SK-N-MC (cell line): ENCODE data around the gene CMIP.

ENCODE experiments used
- DNase-seq: peaks from one replicate; pipeline ENCODE4 v3.0.0-alpha.2; 2011; ENCODE audit warnings: low read depth, low spot score
- H3K27ac ChIP-seq: fragments of 200-600 bp; sonication (generic); 2 replicates; pipeline ENCODE4 v1.5.1; 2016; ENCODE audit warnings: mixed run types
- H3K36me3 ChIP-seq: fragments of 200-600 bp; sonication (generic); 2 replicates; pipeline ENCODE4 v1.6.1; 2017; ENCODE audit warnings: antibody characterized with exemption, low read length, mixed read lengths; ENCODE audit not compliant: insufficient read depth
- H3K4me3 ChIP-seq: fragments of 200-600 bp; sonication (generic); 2 replicates; pipeline ENCODE4 v1.5.1; 2016
- H3K9ac ChIP-seq: fragments of 200-600 bp; sonication (generic); 2 replicates; pipeline ENCODE4 v1.8.0; 2017; ENCODE audit warnings: mixed run types, mixed read lengths; ENCODE audit not compliant: insufficient read length
- H3K9me3 ChIP-seq: fragments of 200-600 bp; sonication (generic); 2 replicates; pipeline ENCODE4 v1.6.1; 2017; ENCODE audit warnings: low read depth, mild to moderate bottlenecking, antibody characterized with exemption, low read length, moderate library complexity, mixed read lengths
- EZH2 ChIP-seq: fragments of 200-600 bp; sonication (generic); IDR thresholded peaks from one replicate; pipeline ENCODE4 v1.6.1; 2017; ENCODE audit warnings: antibody characterized with exemption
- FOXP2 ChIP-seq: optimal IDR thresholded peaks from 2 replicates; pipeline ENCODE3; 2011; ENCODE audit warnings: mild to moderate bottlenecking, moderate library complexity; ENCODE audit not compliant: insufficient read depth; ENCODE audit errors: extremely low read length, control extremely low read depth
- POLR2AphosphoS5 ChIP-seq: IDR thresholded peaks from 2 replicates; pipeline ENCODE4 v1.6.1; 2012; ENCODE audit warnings: mild to moderate bottlenecking, low read depth, low read length, borderline replicate concordance

CMIP gene

DNA sequence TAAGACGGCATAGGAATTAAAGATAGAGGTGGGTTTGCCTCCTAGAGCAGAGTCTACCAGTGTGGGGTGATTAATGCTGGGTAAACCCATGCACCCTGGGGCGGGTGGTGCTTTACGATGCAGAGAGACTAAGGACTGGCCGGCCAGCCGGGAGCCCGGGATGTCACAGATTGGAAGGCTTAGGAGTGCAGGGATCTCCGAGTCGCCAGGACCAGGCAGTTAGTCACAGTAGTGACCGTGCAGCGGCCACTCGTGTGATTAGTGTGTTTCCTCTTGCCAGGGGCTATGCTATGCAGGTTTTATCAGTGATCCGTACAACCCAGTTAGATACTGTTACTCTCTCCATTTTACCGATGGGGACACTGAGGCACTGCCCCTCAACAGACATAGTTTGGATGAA lies 10.4 kb downstream of the CMIP start:
- DNase-seq, result no peak
- Histone ChIP-seq H3K4me3 (no peak overlapping the region), H3K9ac (no peak overlapping the region), H3K27ac (no peak overlapping the region), H3K9me3 (no peaks in the 10 kb centered on the region), H3K36me3 (no peaks in the 10 kb centered on the region)
- TF ChIP-seq POLR2AphosphoS5 (no peak), FOXP2 (no peak), EZH2 (no peak)

DNA sequence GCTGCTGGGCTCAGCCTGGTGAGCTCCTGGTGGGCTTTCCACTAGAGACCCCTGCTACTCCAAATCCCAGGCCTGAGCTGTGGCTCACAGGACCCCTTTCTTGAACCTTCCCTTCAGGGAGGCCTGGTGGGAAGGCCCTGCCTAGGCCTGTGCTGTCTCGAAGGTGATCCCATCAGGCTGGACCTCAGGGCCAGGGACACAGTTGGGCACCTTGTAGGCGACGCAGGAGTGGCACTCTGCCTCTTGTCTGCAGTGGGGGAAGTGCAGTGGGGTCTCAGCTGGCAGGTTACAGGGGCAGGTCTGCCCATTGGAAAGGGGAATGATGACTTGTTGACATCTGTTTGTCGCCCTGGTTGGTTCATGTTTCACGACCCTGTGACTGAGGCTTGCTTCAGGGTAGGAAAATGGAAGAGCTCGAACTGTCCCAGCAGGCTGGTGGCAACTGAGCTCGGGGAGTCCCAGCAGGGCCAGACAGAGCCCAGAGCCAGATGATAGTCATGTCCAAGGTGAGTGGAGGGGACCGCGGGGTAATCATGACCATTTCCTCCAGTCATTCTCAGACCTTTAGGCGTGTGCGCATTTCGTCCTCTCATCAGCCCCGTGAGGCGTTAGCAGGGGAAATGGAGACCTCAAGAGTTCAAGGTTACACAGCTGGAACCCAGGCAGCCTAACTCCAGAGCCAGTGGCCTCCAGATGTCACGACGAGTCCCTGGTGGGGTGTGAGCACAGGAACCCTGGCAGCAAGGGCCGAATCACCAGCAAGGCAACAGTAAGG lies 11.3 kb downstream of the CMIP start:
- Histone ChIP-seq H3K27ac (no peak overlapping the region), H3K9ac (no peak overlapping the region)
- no peak for TF ChIP-seq EZH2
- TF ChIP-seq POLR2AphosphoS5, result no peak
- no peak for TF ChIP-seq FOXP2

DNA sequence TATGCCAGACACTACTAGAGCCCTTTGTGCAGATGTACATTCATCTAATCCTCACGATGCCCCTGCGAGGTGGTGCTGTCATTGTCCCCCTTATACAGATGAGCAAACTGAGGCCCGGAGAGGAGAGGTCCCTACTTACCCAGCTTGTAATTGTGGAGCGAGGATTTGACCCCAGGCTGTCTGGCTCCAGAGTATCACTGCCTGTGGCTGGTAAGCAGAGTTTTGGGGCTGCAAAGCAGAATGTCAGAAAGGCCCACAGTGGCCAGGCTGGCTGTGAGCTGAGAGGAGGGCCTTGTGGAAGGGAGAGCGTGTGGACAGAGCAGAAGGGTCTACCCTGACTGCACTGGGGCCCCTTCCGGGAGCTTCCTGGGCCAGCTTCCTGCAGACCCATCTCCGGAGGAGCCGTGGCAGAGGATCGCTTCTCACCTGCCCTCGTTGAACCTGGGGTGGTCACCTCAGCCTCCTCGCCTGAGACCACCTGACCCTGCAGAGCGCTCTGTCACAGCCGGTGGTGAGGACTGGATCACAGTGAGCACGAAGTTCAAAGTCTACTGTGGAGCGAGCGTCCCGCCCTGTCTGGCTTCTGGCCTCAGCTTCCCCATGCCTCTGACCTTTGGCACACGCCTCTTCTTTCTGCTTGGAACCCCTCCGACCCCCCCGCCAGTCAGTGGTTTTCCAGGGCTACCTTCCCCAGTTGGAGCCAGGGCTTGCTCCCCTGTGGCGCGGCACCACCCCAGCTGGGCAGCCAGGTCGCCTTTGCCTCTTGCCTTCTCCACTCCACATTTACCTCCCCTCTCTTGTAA lies 12.1 kb downstream of the CMIP start:
- no peaks in the 10 kb centered on the region for H3K9me3 ChIP-seq
- H3K36me3 ChIP-seq, result no peaks in the 10 kb centered on the region
- no peak overlapping the region for H3K9ac ChIP-seq
- DNase-seq, result no peak
- H3K27ac ChIP-seq, result no peak overlapping the region
- TF ChIP-seq EZH2, result no peak
- no peak for TF ChIP-seq FOXP2
- no peak for TF ChIP-seq POLR2AphosphoS5
- H3K4me3 ChIP-seq, result no peak overlapping the region

More for the DNA sequence above, 11.3 kb downstream of the CMIP start:
- no peak overlapping the region for H3K4me3 ChIP-seq
- no peak for DNase-seq
- H3K9me3 ChIP-seq, result no peaks in the 10 kb centered on the region
- no peaks in the 10 kb centered on the region for H3K36me3 ChIP-seq

DNA sequence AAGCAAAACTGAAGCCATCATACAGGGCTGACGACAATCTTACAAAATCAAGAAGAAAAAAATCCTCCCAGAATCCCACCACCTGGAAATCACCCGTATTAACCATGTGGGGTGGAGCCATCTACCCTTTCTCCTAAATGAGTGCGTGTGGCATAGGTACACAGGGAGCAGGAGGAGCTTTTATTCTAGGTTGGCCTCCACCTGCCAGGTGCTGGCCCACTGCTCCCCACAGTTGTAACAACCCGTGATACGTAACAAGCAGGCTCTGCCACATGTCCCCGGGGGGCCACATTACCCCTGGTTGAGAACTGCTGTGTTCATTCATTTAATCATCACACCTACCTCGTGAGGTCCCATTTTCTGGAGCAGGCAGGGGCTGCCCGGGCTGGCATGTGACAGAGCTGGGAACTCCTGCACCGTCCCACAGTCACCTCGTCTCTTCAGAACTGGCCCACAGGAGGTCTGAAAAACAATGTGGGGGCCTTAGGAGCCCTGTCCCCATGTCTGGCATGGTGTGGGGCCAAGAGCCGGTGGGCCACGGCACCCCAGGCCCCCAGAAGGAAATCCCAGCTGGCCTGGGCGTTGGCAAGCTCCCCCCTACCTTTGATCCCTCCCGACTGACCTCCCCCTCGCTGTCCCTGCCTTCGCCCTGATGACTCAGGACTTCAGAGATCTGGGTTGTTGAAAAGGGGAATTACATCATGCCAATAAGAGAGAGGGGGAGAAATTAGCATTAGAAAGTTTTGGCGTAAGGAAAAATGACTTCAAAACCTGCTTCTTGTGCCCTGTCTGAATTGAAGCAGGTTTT lies 12.9 kb downstream of the CMIP start:
- no peak for DNase-seq
- Histone ChIP-seq H3K9ac (no peak overlapping the region), H3K9me3 (no peaks in the 10 kb centered on the region), H3K4me3 (no peak overlapping the region), H3K27ac (no peak overlapping the region), H3K36me3 (no peaks in the 10 kb centered on the region)
- TF ChIP-seq FOXP2, result no peak
- no peak for TF ChIP-seq POLR2AphosphoS5
- no peak for TF ChIP-seq EZH2

DNA sequence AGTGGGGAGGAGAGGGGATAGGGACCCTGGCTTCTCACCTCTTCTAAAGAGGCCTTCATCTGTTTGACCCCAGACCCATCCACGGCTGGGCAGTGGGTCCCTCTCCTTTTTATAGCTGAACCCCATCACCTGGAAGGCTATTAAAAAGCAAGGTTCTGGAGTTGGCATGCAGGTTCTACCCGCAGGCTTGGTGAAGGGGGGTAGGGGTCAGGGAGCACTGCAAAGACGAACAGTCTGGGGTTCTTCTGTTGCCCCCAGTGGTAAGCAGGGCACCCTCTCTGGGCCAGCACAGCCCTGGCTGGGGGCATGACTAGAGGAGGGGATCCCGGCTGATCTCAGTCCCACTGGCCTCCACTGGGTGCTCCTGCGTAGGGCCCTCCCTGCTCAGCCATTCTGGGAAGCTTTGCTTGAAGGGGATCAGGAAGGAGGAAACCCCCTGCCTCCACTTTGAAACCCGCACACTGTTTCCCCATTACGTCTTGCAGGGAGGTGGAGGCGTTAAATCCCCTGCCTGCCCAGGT lies 13.6 kb downstream of the CMIP start:
- DNase-seq, result no peak
- Histone ChIP-seq H3K9ac (no peak overlapping the region), H3K4me3 (no peak overlapping the region), H3K36me3 (no peaks in the 10 kb centered on the region), H3K9me3 (no peaks in the 10 kb centered on the region), H3K27ac (no peak overlapping the region)
- no peak for TF ChIP-seq EZH2
- TF ChIP-seq POLR2AphosphoS5, result no peak
- no peak for TF ChIP-seq FOXP2

DNA sequence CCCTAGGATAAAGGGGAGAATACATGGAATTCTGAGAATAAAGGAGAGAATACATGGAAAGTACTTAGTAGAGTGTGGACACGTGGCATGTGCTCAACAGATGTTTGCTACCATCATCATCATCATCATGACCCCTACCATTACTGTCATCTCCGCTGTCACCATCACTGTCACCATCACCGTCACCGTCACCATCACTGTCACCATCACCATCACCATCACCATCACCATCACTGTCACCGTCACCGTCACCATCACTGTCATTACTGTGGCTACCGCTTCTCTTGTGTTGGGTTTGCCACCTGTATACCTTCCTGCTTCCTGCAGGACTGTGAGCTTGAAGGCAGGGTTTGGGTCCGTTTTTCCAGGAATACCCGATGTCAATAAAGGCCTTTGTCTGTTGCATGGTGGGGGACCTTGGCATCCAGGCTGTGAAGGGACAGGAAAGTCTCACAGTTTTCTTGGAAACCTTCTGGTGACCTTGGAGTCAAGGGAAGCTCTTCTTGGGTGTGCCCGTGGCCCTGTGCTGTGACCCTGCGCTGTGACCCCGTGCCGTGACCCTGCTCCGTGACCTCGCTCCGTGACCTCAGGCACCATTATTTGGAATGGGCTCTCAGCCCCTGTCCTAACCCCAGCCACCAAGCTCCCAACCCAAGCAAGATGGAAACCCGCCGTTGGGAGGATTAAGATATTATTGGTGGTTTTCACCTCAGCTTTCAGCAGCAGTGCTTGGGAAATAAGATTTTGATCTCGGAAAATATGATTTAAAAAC lies 14.4 kb downstream of the CMIP start:
- H3K9me3 ChIP-seq, result no peaks in the 10 kb centered on the region
- DNase-seq, result no peak
- no peak overlapping the region for H3K4me3 ChIP-seq
- no peak for TF ChIP-seq FOXP2
- no peak for TF ChIP-seq EZH2
- no peak for TF ChIP-seq POLR2AphosphoS5
- H3K27ac ChIP-seq, result no peak overlapping the region
- no peaks in the 10 kb centered on the region for H3K36me3 ChIP-seq
- H3K9ac ChIP-seq, result no peak overlapping the region

DNA sequence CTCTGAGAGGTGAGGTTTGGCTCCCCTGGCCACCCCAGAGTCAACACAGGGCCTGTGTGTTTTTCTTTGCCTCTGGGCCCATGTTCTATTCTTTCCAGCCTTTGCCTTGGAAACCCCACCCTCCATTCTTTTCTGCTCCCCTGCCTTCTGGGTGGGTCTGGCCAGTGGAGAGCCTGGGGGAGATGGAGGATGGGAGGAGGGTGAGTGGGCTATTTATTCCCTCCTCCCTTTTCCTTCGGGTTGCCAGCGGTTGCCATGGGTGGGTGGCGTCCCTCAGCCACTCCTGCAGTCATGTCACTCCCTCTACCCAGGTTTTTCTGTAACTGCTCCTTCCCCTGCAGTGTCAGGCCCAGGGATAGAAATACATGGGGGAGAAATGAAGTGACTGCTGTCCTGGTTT lies 15.5 kb downstream of the CMIP start:
- Histone ChIP-seq H3K4me3 (no peak overlapping the region), H3K9ac (no peak overlapping the region), H3K27ac (no peak overlapping the region), H3K36me3 (no peaks in the 10 kb centered on the region), H3K9me3 (no peaks in the 10 kb centered on the region)
- no peak for DNase-seq
- TF ChIP-seq FOXP2 (no peak), POLR2AphosphoS5 (no peak), EZH2 (no peak)
